H1 (cell line): ENCODE results near the gene PLPP2. TPM values are rescaled to one million over a fixed set of nuclear protein-coding genes. Genes with fewer than 3 reads are reported as not detected.

ENCODE experiments used
- KDM5A ChIP-seq: fragments of 200-600 bp; IDR thresholded peaks from 2 replicates; pipeline ENCODE4 v1.7.1; 2012; ENCODE audit warnings: mild to moderate bottlenecking, low read length, inconsistent platforms, mixed read lengths
- NRF1 ChIP-seq: IDR thresholded peaks from 2 replicates; pipeline ENCODE4 v1.6.1; 2011; ENCODE audit warnings: mild to moderate bottlenecking, low read depth, low read length, improper control_type of control experiment
- RAD21 ChIP-seq, 2 experiments: IDR thresholded peaks in 1 of 2; conservative IDR thresholded peaks in 1 of 2; 2 replicates each; pipeline ENCODE4 v1.6.1; 2011; ENCODE audit warnings: low read depth in 2 of 2, low read length in 2 of 2, improper control_type of control experiment in 1 of 2, inconsistent platforms in 1 of 2, mild to moderate bottlenecking in 1 of 2, moderate library complexity in 1 of 2
- SP2 ChIP-seq: IDR thresholded peaks from 2 replicates; pipeline ENCODE4 v1.6.1; 2012; ENCODE audit warnings: mild to moderate bottlenecking, low read length, inconsistent platforms
- polyA plus RNA-seq, 7 experiments: library from polyadenylated mRNA; depleted of rRNA in 3 of 7; stranded (reverse) in 5 of 7; unstranded in 2 of 7; fragments of >200 nt in 5 of 7; fragments of 200-250 nt in 2 of 7; gene quantifications; 1 replicate in 5 of 7; 2 replicates in 1 of 7; 4 replicates in 1 of 7; pipeline versions ENCODE4 v1.2.1 to v1.2.3, GENCODE V29; 2011 to 2013; ENCODE audit warnings: missing spikeins in 2 of 7, mixed read lengths in 2 of 7
- total RNA-seq: library from RNA; stranded (reverse); fragmentation: NEBNext Ultra II Directional; extraction: Animal tissue kit (Norgen Biotek cat#: 25700); gene quantifications from 2 replicates; pipeline ENCODE4 v1.2.1, GENCODE V29; 2021
- TF ChIP-seq, protein P1 (sequence below): fragments of 300-600 bp; sonication (generic); IDR thresholded peaks from 2 replicates; pipeline ENCODE4 v1.7.1; 2012; ENCODE audit warnings: low read length, moderate library complexity, mild to moderate bottlenecking, inconsistent platforms; ENCODE audit not compliant: insufficient replicate concordance
- TF ChIP-seq, protein P2 (sequence below), 3 experiments: IDR thresholded peaks; 1 replicate in 2 of 3; 2 replicates in 1 of 3; pipeline versions ENCODE4 v1.5.1 to v1.6.1; 2011; ENCODE audit warnings: low read length in 3 of 3, mild to moderate bottlenecking in 3 of 3, inconsistent platforms in 2 of 3, low read depth in 1 of 3, moderate library complexity in 1 of 3; ENCODE audit not compliant: insufficient read depth in 1 of 3; ENCODE audit errors: control extremely low read depth in 1 of 3
- TF ChIP-seq, protein P3 (sequence below): IDR thresholded peaks from 2 replicates; pipeline ENCODE4 v1.6.1; 2011; ENCODE audit warnings: low read length, improper control_type of control experiment

The PLPP2 gene
- total and polyA plus RNA-seq, 2 of the 8 experiments (the other 6 are each of a cell fraction or from before 2014, with no cell fraction given) = 101 to 195 TPM

DNA sequence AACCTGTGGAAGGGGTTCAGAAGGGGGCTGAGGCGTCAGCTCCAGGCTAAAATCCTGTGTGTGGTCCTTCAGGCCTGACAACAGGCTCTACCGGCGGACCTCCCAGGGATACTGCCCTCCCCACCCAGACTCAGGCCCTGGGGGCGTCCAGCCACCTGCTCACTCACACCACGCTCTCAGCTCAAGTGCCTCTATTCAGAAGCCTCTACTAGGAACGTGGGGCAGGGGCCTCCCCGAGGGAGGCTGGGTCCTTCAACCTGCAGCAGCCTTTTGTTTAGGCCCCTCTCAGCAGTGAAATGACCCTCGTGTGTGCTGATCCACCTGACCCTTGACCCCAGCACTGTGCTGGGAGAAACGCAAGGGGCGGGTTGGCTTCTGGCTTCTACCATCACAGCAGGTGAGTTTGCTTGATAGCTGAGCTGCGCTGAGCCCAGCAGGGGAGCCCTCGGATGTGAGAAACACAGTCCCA lies 10.6 kb downstream of the PLPP2 start (continued):
- TF ChIP-seq, protein P1, sequence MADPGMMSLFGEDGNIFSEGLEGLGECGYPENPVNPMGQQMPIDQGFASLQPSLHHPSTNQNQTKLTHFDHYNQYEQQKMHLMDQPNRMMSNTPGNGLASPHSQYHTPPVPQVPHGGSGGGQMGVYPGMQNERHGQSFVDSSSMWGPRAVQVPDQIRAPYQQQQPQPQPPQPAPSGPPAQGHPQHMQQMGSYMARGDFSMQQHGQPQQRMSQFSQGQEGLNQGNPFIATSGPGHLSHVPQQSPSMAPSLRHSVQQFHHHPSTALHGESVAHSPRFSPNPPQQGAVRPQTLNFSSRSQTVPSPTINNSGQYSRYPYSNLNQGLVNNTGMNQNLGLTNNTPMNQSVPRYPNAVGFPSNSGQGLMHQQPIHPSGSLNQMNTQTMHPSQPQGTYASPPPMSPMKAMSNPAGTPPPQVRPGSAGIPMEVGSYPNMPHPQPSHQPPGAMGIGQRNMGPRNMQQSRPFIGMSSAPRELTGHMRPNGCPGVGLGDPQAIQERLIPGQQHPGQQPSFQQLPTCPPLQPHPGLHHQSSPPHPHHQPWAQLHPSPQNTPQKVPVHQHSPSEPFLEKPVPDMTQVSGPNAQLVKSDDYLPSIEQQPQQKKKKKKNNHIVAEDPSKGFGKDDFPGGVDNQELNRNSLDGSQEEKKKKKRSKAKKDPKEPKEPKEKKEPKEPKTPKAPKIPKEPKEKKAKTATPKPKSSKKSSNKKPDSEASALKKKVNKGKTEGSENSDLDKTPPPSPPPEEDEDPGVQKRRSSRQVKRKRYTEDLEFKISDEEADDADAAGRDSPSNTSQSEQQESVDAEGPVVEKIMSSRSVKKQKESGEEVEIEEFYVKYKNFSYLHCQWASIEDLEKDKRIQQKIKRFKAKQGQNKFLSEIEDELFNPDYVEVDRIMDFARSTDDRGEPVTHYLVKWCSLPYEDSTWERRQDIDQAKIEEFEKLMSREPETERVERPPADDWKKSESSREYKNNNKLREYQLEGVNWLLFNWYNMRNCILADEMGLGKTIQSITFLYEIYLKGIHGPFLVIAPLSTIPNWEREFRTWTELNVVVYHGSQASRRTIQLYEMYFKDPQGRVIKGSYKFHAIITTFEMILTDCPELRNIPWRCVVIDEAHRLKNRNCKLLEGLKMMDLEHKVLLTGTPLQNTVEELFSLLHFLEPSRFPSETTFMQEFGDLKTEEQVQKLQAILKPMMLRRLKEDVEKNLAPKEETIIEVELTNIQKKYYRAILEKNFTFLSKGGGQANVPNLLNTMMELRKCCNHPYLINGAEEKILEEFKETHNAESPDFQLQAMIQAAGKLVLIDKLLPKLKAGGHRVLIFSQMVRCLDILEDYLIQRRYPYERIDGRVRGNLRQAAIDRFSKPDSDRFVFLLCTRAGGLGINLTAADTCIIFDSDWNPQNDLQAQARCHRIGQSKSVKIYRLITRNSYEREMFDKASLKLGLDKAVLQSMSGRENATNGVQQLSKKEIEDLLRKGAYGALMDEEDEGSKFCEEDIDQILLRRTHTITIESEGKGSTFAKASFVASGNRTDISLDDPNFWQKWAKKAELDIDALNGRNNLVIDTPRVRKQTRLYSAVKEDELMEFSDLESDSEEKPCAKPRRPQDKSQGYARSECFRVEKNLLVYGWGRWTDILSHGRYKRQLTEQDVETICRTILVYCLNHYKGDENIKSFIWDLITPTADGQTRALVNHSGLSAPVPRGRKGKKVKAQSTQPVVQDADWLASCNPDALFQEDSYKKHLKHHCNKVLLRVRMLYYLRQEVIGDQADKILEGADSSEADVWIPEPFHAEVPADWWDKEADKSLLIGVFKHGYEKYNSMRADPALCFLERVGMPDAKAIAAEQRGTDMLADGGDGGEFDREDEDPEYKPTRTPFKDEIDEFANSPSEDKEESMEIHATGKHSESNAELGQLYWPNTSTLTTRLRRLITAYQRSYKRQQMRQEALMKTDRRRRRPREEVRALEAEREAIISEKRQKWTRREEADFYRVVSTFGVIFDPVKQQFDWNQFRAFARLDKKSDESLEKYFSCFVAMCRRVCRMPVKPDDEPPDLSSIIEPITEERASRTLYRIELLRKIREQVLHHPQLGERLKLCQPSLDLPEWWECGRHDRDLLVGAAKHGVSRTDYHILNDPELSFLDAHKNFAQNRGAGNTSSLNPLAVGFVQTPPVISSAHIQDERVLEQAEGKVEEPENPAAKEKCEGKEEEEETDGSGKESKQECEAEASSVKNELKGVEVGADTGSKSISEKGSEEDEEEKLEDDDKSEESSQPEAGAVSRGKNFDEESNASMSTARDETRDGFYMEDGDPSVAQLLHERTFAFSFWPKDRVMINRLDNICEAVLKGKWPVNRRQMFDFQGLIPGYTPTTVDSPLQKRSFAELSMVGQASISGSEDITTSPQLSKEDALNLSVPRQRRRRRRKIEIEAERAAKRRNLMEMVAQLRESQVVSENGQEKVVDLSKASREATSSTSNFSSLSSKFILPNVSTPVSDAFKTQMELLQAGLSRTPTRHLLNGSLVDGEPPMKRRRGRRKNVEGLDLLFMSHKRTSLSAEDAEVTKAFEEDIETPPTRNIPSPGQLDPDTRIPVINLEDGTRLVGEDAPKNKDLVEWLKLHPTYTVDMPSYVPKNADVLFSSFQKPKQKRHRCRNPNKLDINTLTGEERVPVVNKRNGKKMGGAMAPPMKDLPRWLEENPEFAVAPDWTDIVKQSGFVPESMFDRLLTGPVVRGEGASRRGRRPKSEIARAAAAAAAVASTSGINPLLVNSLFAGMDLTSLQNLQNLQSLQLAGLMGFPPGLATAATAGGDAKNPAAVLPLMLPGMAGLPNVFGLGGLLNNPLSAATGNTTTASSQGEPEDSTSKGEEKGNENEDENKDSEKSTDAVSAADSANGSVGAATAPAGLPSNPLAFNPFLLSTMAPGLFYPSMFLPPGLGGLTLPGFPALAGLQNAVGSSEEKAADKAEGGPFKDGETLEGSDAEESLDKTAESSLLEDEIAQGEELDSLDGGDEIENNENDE = no peak
- TF ChIP-seq NRF1 (no peak), RAD21 (IDR thresholded peaks at IDR 0.05 in 1 of 2, conservative IDR thresholded peaks at IDR 0.05 in 1 of 2; ENCODE audit: low read depth in 2 of 2, low read length in 2 of 2) (no peak), KDM5A (no peak), SP2 (no peak)
- TF ChIP-seq, protein P2, sequence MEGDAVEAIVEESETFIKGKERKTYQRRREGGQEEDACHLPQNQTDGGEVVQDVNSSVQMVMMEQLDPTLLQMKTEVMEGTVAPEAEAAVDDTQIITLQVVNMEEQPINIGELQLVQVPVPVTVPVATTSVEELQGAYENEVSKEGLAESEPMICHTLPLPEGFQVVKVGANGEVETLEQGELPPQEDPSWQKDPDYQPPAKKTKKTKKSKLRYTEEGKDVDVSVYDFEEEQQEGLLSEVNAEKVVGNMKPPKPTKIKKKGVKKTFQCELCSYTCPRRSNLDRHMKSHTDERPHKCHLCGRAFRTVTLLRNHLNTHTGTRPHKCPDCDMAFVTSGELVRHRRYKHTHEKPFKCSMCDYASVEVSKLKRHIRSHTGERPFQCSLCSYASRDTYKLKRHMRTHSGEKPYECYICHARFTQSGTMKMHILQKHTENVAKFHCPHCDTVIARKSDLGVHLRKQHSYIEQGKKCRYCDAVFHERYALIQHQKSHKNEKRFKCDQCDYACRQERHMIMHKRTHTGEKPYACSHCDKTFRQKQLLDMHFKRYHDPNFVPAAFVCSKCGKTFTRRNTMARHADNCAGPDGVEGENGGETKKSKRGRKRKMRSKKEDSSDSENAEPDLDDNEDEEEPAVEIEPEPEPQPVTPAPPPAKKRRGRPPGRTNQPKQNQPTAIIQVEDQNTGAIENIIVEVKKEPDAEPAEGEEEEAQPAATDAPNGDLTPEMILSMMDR (IDR thresholded peaks at IDR 0.05; ENCODE audit: control extremely low read depth in 1 of 3, insufficient read depth in 1 of 3, low read depth in 1 of 3, low read length in 3 of 3) = no peak
- TF ChIP-seq, protein P3, sequence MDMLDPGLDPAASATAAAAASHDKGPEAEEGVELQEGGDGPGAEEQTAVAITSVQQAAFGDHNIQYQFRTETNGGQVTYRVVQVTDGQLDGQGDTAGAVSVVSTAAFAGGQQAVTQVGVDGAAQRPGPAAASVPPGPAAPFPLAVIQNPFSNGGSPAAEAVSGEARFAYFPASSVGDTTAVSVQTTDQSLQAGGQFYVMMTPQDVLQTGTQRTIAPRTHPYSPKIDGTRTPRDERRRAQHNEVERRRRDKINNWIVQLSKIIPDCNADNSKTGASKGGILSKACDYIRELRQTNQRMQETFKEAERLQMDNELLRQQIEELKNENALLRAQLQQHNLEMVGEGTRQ = no peak
